ENCODE results near the gene RAB19. TPM values are rescaled to one million over a fixed set of nuclear protein-coding genes. Genes with fewer than 3 reads are reported as not detected.
"Not testable (repeated sequence)": the region's sequence is repeated elsewhere in the genome, so short reads cannot be mapped to it uniquely, and the experiment has no call there.

Gene RAB19
- total and polyA plus RNA-seq, 10 of the 15 experiments (the other 5 are each of a cell fraction or from before 2014, with no cell fraction given) = 0.14 to 1.0 (median 0.23) TPM; not detected in 5

- Histone ChIP-seq H3K36me3 (ENCODE audit: control insufficient read depth in 2 of 2, insufficient read depth in 2 of 2, low read length in 1 of 2) (no peaks in the 10 kb centered on the region), H2AFZ (ENCODE audit: control insufficient read depth, low read depth, low read length) (no peak overlapping the region), H3K4me1 (ENCODE audit: control insufficient read depth, insufficient read depth, low read length) (no peaks in the 10 kb centered on the region), H4K20me1 (ENCODE audit: control insufficient read depth, insufficient read depth) (no peaks in the 10 kb centered on the region), H3K4me3 (no peak overlapping the region), H3K9me3 (replicated peaks; ENCODE audit: control insufficient read depth, insufficient read depth, low read length) (no peaks in the 10 kb centered on the region), H3K9ac (ENCODE audit: control insufficient read depth, insufficient read depth, low read length) (no peak overlapping the region), H3K27me3 (replicated peaks in 1 of 2; ENCODE audit: control insufficient read depth in 2 of 2, insufficient read depth in 2 of 2, low read length in 1 of 2) (no peaks in the 10 kb centered on the region; a peak in 1 of 4 replicates), H3K4me2 (ENCODE audit: control insufficient read depth, insufficient read depth) (no peak overlapping the region), H3K27ac (ENCODE audit: control insufficient read depth, insufficient read depth) (no peak overlapping the region), H3K79me2 (ENCODE audit: control insufficient read depth, insufficient read depth, low read length) (no peaks in the 10 kb centered on the region)
- POLR2A ChIA-PET = interaction anchor here (0.7 kb wide), 2 partner anchors 667 to 1365 kb away, joined by 4 read pairs; no protein-coding TSS in a partner anchor
- WGBS (ENCODE audit: insufficient coverage, insufficient replicate concordance, low lambda C conversion rate, missing lambda C conversion rate) = 32% methylated on average over 8 of the region's 8 CpGs
- RAD21 ChIA-PET (ENCODE audit: unreplicated experiment) = interaction anchor here (0.9 kb wide), 1 partner anchor 23 kb away, joined by 3 read pairs; no protein-coding TSS in a partner anchor
- in situ Hi-C loops (cut with MboI) (no loop called here), intact Hi-C loops (cut with micrococcal nuclease; ENCODE audit: unreplicated experiment) (no loop called here)
- DNase-seq (ENCODE audit: low read depth, low spot score) (no peak), ATAC-seq (no peak), FAIRE-seq (no peak)
- CTCF ChIA-PET = interaction anchor here (0.6 kb wide), 1 partner anchor 132 kb away, joined by 3 read pairs; no protein-coding TSS in a partner anchor
- no TSS peak for BruUV-seq (replicated peaks)
- no peak for TF ChIP-seq RAD51 (IDR thresholded peaks at IDR 0.05)
- no peak for TF ChIP-seq NRF1 (conservative IDR thresholded peaks at IDR 0.05; ENCODE audit: low read depth, low read length)
- no peak for TF ChIP-seq MTA2 (IDR thresholded peaks at IDR 0.05; ENCODE audit: low read depth)
- TF ChIP-seq MYC (IDR thresholded peaks at IDR 0.05; ENCODE audit: insufficient read depth, insufficient read length, insufficient replicate concordance, low read length, severe bottlenecking) = no peak
- SMC1A ChIA-PET (ENCODE audit: uncharacterized antibody, unreplicated experiment) = interaction anchor here (0.7 kb wide), 1 partner anchor 1087 kb away, joined by 4 read pairs; no protein-coding TSS in a partner anchor
Measured at GRCh38 chr7:140417456-140418155, 13.7 kb downstream of the RAB19 start.

DNA sequence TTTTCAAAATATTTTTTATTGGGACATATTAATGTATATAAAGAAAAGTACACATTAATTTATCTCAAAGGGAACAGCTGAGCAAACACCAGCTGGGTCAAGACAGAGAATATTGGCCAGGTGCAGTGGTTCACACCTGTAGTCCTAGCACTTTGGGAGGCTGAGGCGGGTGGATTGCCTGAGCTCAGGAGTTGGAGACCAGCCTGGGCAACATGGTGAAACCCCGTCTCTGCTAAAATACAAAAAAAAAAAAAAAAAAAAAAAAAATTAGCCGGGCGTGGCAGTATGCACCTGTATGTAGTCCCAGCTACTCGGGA lies 14.3 kb downstream of the RAB19 start:
- in situ Hi-C loops (cut with MboI); FAIRE-seq; H3K4me1 ChIP-seq (ENCODE audit: control insufficient read depth, insufficient read depth, low read length); H2AFZ ChIP-seq (ENCODE audit: control insufficient read depth, low read depth, low read length); BruUV-seq (replicated peaks); H3K4me3 ChIP-seq; H3K27me3 ChIP-seq (replicated peaks in 1 of 2; ENCODE audit: control insufficient read depth in 2 of 2, insufficient read depth in 2 of 2, low read length in 1 of 2); intact Hi-C loops (cut with micrococcal nuclease; ENCODE audit: unreplicated experiment); CTCF ChIA-PET; H3K79me2 ChIP-seq (ENCODE audit: control insufficient read depth, insufficient read depth, low read length); POLR2A ChIA-PET; H3K36me3 ChIP-seq (ENCODE audit: control insufficient read depth in 2 of 2, insufficient read depth in 2 of 2, low read length in 1 of 2); H3K27ac ChIP-seq (ENCODE audit: control insufficient read depth, insufficient read depth); RAD21 ChIA-PET (ENCODE audit: unreplicated experiment); H4K20me1 ChIP-seq (ENCODE audit: control insufficient read depth, insufficient read depth); H3K9ac ChIP-seq (ENCODE audit: control insufficient read depth, insufficient read depth, low read length); DNase-seq (ENCODE audit: low read depth, low spot score); ATAC-seq; H3K9me3 ChIP-seq (replicated peaks; ENCODE audit: control insufficient read depth, insufficient read depth, low read length); SMC1A ChIA-PET (ENCODE audit: uncharacterized antibody, unreplicated experiment); H3K4me2 ChIP-seq (ENCODE audit: control insufficient read depth, insufficient read depth): not testable (repeated sequence)
- 32% methylated on average over 2 of the region's 5 CpGs for WGBS (ENCODE audit: insufficient coverage, insufficient replicate concordance, low lambda C conversion rate, missing lambda C conversion rate)
